Raji (cell line): ENCODE data around the gene ASL.

Source experiments
- POLR2A ChIP-seq: IDR thresholded peaks from 2 replicates; pipeline ENCODE4 v1.6.1; 2011; ENCODE audit warnings: low read depth, low read length, control low read depth; ENCODE audit not compliant: insufficient read depth

The ASL gene

DNA sequence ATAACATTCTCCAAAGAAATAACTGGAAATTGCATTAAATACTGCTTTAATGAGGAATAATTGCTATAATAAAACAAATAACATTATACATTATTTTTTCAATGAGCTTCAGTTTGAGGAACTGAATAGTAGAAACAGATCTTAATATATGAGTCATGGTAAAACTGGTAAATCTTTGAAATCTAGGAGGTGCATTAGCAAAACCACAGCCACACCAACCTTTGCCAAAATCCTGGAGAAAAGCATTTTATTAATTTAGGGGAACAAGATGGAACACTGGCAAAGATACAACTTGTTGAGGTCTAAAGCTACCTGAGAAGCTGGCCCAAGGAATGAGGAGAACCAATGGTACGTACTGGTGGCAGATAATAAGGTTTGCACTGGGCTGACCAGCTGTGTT, 5.4 kb upstream of the ASL start:
- no peak for TF ChIP-seq POLR2A

DNA sequence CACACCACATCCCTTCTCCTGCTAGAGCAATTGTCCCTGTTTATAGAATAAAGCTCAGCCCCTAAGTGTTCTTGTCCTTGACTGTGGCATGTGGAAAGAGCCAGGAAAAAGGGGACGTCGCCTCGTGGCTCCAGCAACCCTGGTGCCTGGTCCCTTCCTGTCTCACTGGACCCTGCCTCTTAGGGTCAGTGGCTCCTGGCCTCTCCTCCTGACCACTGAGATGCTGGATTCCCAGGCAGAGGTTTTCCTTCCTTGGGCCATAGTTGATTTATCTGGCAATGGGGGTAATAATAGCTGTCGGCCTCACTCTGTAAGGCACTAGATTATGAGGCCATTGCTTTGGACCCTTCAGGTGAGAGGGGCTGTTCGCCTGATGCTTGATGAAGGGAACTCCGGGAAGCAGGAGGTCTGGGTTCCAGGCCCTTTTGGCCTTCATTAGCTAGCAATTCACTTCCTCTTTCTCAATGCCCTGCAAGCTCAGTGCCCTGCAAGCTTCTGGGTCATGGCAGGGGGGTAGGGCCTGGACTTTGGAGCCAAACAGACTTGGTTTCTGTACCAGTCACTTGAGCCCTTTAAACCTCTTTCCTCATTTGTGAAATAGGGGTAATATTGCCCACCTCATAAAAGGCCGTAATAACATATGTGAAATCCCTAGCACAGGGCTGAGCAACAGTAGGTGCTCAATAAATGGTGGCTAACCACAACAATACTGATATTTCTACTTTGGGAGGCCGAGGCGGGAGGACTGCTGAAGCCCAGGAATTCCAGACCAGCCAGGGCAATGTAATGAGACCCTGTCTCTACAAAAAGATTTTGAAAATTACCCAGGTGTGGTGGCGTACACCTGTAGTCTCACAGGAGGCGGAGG, 1.1 kb downstream of the ASL start:
- no peak for TF ChIP-seq POLR2A

DNA sequence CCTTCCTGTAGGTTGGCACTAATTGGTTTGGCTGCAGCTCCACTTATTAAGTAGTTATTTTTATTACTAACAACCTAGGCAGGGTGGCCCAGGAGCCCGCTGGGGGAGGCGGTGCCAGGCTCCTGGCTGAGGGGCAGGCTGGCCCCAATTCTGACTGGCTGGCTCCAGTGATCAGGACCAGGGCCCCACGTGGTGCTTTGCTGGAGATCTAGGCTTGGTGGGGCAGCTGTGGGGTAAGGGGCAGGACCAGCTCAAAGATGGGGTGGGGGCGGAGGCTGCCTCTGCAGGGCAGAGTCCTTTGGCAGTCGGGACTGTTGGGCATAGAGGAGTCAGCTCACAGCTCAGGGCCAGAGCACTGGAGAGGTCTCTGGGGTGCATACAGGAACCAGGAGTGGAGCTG, 2.4 kb downstream of the ASL start:
- no peak for TF ChIP-seq POLR2A

DNA sequence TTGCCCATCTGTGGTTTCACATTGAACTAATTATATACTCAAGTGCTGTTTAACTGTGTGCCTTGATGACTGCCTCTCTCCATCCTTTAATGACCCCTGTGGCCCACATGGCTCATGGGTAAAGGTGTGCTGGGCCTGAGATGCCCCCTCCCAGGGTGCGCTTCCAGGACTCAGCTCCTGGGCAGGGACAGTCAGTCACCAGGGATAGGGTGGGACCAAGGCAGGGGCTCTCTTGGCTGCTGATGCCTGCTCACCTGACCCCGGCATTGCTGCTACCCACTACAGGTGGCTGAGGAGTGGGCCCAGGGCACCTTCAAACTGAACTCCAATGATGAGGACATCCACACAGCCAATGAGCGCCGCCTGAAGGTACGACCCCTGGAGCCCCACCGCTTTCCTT, 6.5 kb downstream of the ASL start:
- no peak for TF ChIP-seq POLR2A

DNA sequence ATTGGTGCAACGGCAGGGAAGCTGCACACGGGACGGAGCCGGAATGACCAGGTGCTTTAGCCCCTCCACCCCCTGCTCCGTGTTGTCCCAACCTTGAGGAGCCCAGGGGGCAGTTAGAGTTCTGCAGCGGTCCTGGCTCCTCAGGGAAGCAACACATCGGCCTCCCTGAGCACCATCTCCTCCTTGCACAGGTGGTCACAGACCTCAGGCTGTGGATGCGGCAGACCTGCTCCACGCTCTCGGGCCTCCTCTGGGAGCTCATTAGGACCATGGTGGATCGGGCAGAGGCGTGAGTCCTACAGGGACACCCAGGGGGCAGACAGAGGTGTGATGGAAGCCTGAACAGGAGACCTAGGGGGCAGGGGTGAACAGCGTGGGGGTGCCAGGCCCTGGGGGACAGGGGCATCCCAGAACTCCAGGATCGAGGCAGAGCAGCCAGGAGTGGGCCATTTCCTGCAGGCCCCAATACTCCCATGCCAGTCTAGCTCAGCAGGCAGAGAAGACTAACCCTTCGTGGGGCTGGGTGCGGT, 7.3 kb downstream of the ASL start:
- TF ChIP-seq POLR2A, result no peak

DNA sequence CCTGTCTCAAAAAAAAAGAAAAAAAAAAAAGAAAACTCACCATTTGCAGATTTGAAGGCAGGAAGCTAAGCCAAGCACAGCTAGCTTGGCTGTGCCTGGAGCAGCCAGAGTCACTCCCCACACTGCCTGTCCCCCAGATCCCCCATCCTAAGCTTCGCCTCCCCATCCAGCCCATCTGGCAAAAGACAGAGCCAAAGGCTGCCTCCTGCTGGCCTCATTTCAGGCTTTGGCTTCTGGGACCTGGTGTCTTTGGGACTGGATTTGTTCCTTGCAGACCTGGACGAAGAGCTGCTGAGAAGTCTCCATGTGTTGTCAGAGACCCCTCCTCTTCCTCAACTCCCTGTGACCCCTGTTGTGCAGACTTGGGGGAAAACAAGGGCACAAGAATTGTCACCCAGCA, 8.1 kb downstream of the ASL start:
- TF ChIP-seq POLR2A, result no peak

DNA sequence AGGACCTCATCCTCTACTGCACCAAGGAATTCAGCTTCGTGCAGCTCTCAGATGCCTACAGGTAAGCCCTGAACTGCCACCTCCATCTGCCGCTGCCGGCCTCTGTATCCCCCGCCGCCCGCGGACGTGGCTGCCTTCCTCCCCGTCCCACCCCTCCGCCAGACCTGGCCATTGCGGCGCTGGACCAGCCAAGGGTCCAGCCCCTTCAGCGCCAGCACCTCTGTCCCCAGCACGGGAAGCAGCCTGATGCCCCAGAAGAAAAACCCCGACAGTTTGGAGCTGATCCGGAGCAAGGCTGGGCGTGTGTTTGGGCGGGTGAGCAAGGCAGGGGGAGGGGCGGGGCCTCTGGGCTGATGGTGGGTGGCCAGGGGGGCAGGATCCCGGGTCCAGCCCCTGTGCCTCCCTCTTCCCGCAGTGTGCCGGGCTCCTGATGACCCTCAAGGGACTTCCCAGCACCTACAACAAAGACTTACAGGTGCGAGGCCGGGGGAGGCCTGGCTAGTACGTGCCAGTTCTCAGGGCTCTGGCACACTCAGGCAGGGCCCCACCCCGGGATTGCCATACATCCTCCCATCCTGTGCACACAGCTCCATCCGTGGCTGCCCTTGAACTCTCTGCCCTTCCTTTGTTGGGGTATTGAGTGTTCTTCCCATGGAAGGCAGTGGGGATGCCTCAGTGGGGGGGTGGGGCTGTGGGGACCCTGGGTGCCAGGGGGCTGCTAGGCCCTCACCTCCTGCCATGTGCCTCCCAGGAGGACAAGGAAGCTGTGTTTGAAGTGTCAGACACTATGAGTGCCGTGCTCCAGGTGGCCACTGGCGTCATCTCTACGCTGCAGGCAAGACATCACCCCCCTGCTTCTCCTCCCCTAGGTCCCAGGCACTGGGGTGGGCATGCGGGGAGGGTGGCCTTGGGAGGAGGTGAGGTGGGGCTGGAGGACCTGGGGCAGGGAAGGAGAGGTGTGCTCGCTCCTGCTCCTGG, 13.5 kb downstream of the ASL start:
- TF ChIP-seq POLR2A, result no peak

DNA sequence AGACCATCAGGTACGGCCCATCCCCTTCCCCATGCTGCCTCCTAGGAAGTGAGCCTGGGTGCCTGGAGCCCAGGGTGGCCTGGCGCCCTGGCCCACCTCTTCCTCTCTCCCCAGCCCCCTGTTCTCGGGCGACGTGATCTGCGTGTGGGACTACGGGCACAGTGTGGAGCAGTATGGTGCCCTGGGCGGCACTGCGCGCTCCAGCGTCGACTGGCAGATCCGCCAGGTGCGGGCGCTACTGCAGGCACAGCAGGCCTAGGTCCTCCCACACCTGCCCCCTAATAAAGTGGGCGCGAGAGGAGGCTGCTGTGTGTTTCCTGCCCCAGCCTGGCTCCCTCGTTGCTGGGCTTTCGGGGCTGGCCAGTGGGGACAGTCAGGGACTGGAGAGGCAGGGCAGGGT, 17.0 kb downstream of the ASL start:
- TF ChIP-seq POLR2A, result no peak

DNA sequence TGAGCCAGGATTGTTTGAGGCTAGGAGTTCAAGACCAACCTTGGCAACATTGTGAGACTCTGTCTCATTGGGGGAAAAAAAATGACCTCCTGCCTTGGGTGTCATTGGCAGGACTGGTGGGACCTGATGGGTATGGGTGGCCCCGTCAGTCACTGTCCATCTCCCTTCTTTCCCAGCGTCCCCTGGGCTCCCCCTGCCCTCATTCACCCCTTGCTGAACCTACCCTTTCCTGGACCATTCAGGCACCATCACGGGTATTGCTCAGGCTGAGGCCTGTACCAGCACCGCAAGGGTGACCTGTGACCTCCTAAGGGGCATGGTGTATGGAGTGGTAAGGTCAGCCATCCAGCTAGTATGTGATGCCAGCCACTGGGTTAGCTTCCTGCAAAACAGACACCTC, 19.4 kb downstream of the ASL start:
- no peak for TF ChIP-seq POLR2A

DNA sequence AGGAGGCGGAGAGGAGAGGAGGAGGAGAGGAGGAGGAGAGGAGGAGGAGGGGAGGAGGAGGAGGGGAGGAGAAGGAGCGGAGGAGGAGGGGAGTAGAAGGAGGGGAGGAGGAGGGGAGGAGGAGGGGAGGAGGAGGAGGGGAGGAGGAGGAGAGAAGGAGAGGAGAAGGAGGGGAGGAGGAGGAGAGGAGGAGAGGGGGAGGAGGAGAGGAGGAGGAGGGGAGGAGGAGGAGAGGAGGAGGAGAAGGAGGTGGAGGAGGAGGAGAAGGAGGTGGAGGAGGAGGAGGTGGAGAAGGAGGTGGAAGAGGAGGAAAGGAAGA, 23.6 kb downstream of the ASL start:
- TF ChIP-seq POLR2A, result no peak

DNA sequence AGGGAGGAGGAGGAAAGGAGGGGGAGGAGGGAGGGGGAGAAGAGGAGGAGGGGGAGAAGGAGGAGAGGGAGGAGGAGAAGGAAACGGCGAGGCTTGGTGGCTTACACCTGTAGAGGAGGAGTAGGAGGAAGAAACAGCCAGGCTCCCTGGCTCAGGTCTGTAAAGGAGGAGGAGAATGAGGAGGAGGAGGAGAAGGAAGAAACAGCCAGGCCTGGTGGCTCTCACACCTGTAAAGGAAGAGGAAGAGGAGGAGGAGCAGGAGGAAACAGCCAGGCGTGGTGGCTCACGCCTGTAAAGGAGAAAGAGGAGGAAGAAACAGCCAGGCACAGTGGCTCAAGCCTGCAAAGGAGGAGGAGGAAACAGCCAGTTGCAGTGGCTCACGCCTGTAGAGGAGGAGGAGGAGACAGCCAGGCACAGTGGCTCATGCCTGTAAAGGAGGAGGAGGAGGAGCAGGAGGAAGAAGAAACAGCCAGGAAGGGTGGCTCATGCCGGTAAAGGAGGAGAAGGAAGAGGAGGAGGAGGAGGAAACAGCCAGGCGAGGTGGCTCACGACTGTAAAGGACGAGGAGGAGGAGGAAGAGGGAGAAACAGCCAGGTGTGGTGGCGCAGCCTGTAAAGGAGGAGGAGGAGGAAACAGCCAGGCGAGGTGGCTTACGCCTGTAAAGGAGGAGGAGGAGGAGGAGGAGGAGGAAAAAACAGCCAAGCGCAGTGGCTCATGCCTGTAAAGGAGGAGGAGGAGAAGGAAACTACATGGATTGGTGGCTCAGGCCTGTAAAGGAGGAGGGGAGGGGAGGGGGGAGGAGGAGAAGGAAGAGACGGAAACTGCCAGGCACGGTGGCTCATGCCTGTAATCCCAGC, 24.2 kb downstream of the ASL start:
- peak; percentile 46; the same call in 1 of the 2 replicates for TF ChIP-seq POLR2A

DNA sequence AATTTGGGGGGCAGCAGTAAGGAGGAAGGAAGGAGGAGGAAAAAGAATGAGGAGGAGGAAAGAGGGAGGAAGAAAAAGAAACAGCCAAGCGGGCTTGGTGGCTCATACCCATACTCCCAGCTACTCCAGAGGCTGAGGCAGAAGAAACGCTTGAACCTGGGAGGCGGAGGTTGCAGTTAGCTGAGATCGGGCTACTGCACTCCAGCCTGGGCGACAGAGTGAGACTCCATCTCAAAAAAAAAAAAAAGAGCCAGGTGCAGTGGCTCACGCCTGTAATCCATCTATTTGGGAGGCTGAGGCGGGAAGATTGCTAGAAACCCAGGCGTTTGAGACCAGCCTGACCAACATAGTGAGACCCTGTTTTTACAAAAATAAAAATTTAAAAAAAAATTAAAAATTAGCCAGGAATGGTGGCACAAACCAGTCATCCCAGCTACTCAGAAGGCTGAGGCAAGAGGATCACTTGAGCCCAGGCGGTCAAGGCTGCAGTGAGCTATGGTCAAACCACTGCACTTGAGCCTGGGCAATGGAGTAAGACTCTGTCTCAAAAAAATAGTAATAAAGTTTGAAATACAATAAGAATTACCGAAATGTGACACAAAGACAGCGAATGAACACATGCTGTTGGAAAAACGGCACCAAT, 24.9 kb downstream of the ASL start:
- no peak for TF ChIP-seq POLR2A

DNA sequence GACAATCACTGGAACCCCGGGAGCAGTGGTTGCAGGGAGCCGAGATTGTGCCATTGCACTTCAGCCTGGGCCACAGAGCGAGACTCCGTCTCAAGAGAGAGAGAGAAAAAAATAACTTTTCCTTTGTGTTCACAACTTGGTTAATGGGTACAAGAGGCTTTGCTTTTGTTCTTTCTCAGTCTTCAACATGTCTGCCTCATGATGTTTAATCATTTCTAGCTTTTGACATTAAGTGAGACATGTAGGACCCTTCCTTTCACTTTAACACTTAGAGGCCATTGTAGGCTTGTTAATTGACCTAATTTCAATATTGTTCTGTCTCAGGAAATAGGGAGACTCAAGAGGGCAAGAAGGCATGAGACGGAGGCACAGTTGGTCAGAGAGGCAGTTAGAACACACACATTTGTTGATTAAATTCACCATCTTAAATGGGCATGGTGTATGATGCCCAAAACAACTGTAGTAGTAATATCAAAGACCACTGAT, 29.7 kb downstream of the ASL start:
- no peak for TF ChIP-seq POLR2A

DNA sequence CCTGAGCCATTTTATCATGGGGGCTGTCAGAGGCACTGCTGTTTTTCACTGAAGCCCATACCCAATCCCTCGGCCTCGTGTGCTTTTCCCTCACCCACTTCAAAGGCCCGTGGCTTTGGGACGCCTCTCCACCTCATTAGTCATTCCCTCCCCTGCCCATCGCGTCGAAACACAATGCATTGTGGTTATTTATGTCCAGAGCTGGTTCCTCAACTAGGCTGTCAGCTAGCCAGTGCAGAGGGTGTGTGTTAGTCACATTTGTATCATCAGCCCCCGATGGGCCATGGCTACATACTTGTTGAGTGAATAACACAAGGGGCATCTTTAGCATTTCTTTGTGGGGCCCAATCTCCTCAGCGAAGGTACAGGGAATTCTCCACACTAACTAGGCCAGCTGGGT, 35.2 kb downstream of the ASL start:
- TF ChIP-seq POLR2A, result no peak
